Ovary (tissue), 3 donors: ENCODE results near the gene CCNQ.

Experiments used
- CTCF ChIP-seq, 3 donors: fragments of 450-650 bp in 2 of 3; fragments of 200-600 bp in 1 of 3; IDR thresholded peaks; one replicate each; pipeline versions ENCODE4 v1.5.1 to v1.8.0; 2016 to 2022; ENCODE audit warnings: antibody characterized with exemption in 3 of 3, mild to moderate bottlenecking in 1 of 3
- POLR2A ChIP-seq: fragments of 450-650 bp; IDR thresholded peaks from one replicate; pipeline ENCODE4 v1.6.1; 2017; ENCODE audit warnings: antibody characterized with exemption, mild to moderate bottlenecking, moderate library complexity
- donor health status: DM: no; HTN: no; CAD: no.

DNA sequence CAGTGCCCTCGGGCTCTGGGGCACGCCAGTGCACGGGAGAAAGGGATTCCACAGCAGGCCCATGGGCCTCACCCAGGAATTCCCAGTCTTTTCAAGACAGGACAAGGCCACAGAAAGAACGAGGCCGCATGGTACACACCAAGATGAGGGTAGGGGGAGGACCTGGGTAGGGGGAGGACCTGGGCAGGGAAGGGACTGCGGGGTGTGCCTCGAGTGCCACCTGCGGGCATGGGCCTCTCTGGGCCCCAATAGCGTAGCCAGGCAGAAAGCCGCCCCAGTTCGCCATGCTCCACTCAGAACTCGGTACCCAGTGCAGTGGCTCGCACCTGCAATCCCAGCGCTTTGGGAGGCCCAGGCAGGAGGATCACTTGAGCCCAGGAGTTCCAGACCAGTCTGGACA is 34.1 kb upstream of the CCNQ start:
- TF ChIP-seq CTCF (IDR thresholded peaks at IDR 0.05): no peak
- no peak for TF ChIP-seq POLR2A
